Activated CD4-positive, alpha-beta T cell treated with anti-CD3 and anti-CD28 coated beads for 24 hours (primary cell): Measurements from ENCODE around the gene ARHGEF19.
"Not testable (repeated sequence)": the region's sequence is repeated elsewhere in the genome, so short reads cannot be mapped to it uniquely, and the experiment has no call there.

Experiments used
- DNase-seq, 2 donors: peaks; one replicate each; pipeline ENCODE4 v3.0.0-alpha.2; 2020; ENCODE audit warnings: low read depth in 2 of 2

The ARHGEF19 gene

GRCh38 chr1:16221499-16221898 lies 9.0 kb upstream of the ARHGEF19 start:
- no peak for DNase-seq

- no peak for DNase-seq
Measured at GRCh38 chr1:16219968-16220500, 7.6 kb upstream of the ARHGEF19 start.

- DNase-seq, result no peak
Measured at GRCh38 chr1:16218674-16219071, 6.2 kb upstream of the ARHGEF19 start.

GRCh38 chr1:16218014-16218673 lies 5.7 kb upstream of the ARHGEF19 start:
- DNase-seq, result no peak

- peak; percentile 90 to 94 for DNase-seq
Measured at GRCh38 chr1:16217061-16217785, 4.8 kb upstream of the ARHGEF19 start.

GRCh38 chr1:16215882-16216753 lies 3.7 kb upstream of the ARHGEF19 start:
- DNase-seq, result peak in 1 of 2 donors; percentile 39

- DNase-seq, result not testable (repeated sequence)
Measured at GRCh38 chr1:16215240-16215639, 2.8 kb upstream of the ARHGEF19 start.

GRCh38 chr1:16213544-16213943 lies 1.1 kb upstream of the ARHGEF19 start:
- DNase-seq, result not testable (repeated sequence)

- no peak for DNase-seq
Measured at GRCh38 chr1:16213013-16213412, 561 bp upstream of the ARHGEF19 start.

GRCh38 chr1:16211824-16212223 lies 628 bp downstream of the ARHGEF19 start:
- no peak for DNase-seq

- DNase-seq, result no peak
Measured at GRCh38 chr1:16210581-16210980, 1.9 kb downstream of the ARHGEF19 start.

- DNase-seq, result no peak
Measured at GRCh38 chr1:16209847-16210407, 2.5 kb downstream of the ARHGEF19 start.

GRCh38 chr1:16209132-16209846 lies 3.2 kb downstream of the ARHGEF19 start:
- DNase-seq, result no peak

- no peak for DNase-seq
Measured at GRCh38 chr1:16208270-16208987, 4.0 kb downstream of the ARHGEF19 start.

- no peak for DNase-seq
Measured at GRCh38 chr1:16207318-16208269, 4.9 kb downstream of the ARHGEF19 start.

GRCh38 chr1:16206547-16207317 lies 5.7 kb downstream of the ARHGEF19 start:
- DNase-seq, result peak; percentile 89 to 91

- no peak for DNase-seq
Measured at GRCh38 chr1:16205891-16206546, 6.4 kb downstream of the ARHGEF19 start.

GRCh38 chr1:16205334-16205671 lies 7.1 kb downstream of the ARHGEF19 start:
- DNase-seq, result no peak
